Progenitor cell of endocrine pancreas (in vitro differentiated cells): ENCODE results near the gene PBX2. TPM values are rescaled to one million over a fixed set of nuclear protein-coding genes. Genes with fewer than 3 reads are reported as not detected.

Source experiments
- DNase-seq: peaks from one replicate; pipeline ENCODE4 v3.0.0; 2021; ENCODE audit warnings: low spot score; ENCODE audit not compliant: unreplicated experiment
- H3K27ac Mint-ChIP-seq: 2 replicates; pipeline ENCODE4 v1.8.0; 2021; ENCODE audit warnings: mild to moderate bottlenecking, moderate library complexity, mixed read lengths
- H3K27me3 Mint-ChIP-seq: 2 replicates; pipeline ENCODE4 v1.8.0; 2021; ENCODE audit warnings: mixed read lengths
- H3K36me3 Mint-ChIP-seq: 2 replicates; pipeline ENCODE4 v1.8.0; 2022; ENCODE audit warnings: mixed read lengths; ENCODE audit not compliant: insufficient read depth
- H3K4me1 Mint-ChIP-seq: 2 replicates; pipeline ENCODE4 v1.8.0; 2021; ENCODE audit warnings: low read depth, mixed read lengths
- H3K4me3 Mint-ChIP-seq: 2 replicates; pipeline ENCODE4 v1.8.0; 2021; ENCODE audit warnings: low read depth, mild to moderate bottlenecking, moderate library complexity, mixed read lengths
- H3K9me3 Mint-ChIP-seq: 2 replicates; pipeline ENCODE4 v1.8.0; 2021; ENCODE audit warnings: low read depth, mixed read lengths
- CTCF ChIP-seq: fragments of 200-600 bp; sonication (generic); IDR thresholded peaks from one replicate; pipeline ENCODE4 v1.5.0; 2021; ENCODE audit warnings: antibody characterized with exemption, mild to moderate bottlenecking; ENCODE audit not compliant: unreplicated experiment
- microRNA-seq: library from miRNA; unstranded; fragments of <30 nt; microRNA quantifications from one replicate; pipeline ENCODE4 v1.1.0, GENCODE V29; 2020; ENCODE audit warnings: borderline number of aligned reads; ENCODE audit not compliant: unreplicated experiment
- total RNA-seq: library from RNA; stranded (reverse); gene quantifications from 2 replicates; pipeline ENCODE4 v1.2.1, GENCODE V29; 2021

Gene PBX2
- total RNA-seq, 1 donor from 2014 or later, result 261 TPM

GRCh38 chr6:32140420-32141046 is 49.5 kb downstream of the PBX2 start:
- Mint-ChIP-seq H3K9me3 (no peaks in the 10 kb centered on the region), H3K27me3 (no peaks in the 10 kb centered on the region), H3K36me3 (no peaks in the 10 kb centered on the region), H3K4me1 (peaks cover 8% of the 10 kb centered on the region), H3K27ac (no peak overlapping the region), H3K4me3 (no peak overlapping the region)
- DNase-seq, result no peak
- TF ChIP-seq CTCF, result no peak

- H3K27ac Mint-ChIP-seq, result no peak overlapping the region
- no peaks in the 10 kb centered on the region for H3K9me3 Mint-ChIP-seq
- no peak for DNase-seq
- no peak overlapping the region for H3K4me3 Mint-ChIP-seq
- TF ChIP-seq CTCF, result no peak
- H3K4me1 Mint-ChIP-seq, result peaks cover 8% of the 10 kb centered on the region
- peaks cover 3% of the 10 kb centered on the region for H3K27me3 Mint-ChIP-seq
- H3K36me3 Mint-ChIP-seq, result no peaks in the 10 kb centered on the region
Measured at GRCh38 chr6:32139590-32139989, 50.4 kb downstream of the PBX2 start.

GRCh38 chr6:32137454-32137853 is 52.5 kb downstream of the PBX2 start:
- H3K4me3 Mint-ChIP-seq, result no peak overlapping the region
- TF ChIP-seq CTCF, result no peak

More at GRCh38 chr6:32137454-32137853, 52.5 kb downstream of the PBX2 start:
- Mint-ChIP-seq H3K36me3 (no peaks in the 10 kb centered on the region), H3K27me3 (peaks cover 6% of the 10 kb centered on the region), H3K4me1 (peaks cover 8% of the 10 kb centered on the region), H3K27ac (no peak overlapping the region), H3K9me3 (no peaks in the 10 kb centered on the region)
- no peak for DNase-seq

Small RNA genes lying within 50 kb of the gene (microRNA-seq; reads per million reads assigned to microRNA genes)
- gene MIR6721 (10.7 reads per million, percentile 19 among the genes with 10 or more reads in this experiment), gene MIR6833 (not detected)

Other genes starting within 250 kb of the PBX2 start
- gene CFB, start 244.1 kb downstream of the PBX2 start, total RNA-seq, result 3.9 and 4.7 TPM in 2 replicates
- 67.2 and 71.8 TPM in 2 replicates for gene NELFE, start 231.2 kb downstream of the PBX2 start, total RNA-seq
- 97.9 and 103 TPM in 2 replicates for gene SKIC2, start 231.0 kb downstream of the PBX2 start, total RNA-seq
- gene DXO, start 218.1 kb downstream of the PBX2 start, total RNA-seq, result 26.3 and 29.4 TPM in 2 replicates
- gene C4A, start 208.1 kb downstream of the PBX2 start, total RNA-seq, result 13.1 and 14.1 TPM in 2 replicates
- 6.6 and 8.4 TPM in 2 replicates for gene C4B, start 175.4 kb downstream of the PBX2 start, total RNA-seq
- gene CYP21A2, start 151.8 kb downstream of the PBX2 start, total RNA-seq, result 0.38 and 0.67 TPM in 2 replicates
- 10.3 and 14.6 TPM in 2 replicates for gene TNXB, start 80.9 kb downstream of the PBX2 start, total RNA-seq
- 89.4 and 95.0 TPM in 2 replicates for gene ATF6B, start 62.0 kb downstream of the PBX2 start, total RNA-seq
- gene FKBPL, start 59.9 kb downstream of the PBX2 start, total RNA-seq, result 8.4 and 8.7 TPM in 2 replicates
- 2.9 and 3.3 TPM in 2 replicates for gene PRRT1, start 38.3 kb downstream of the PBX2 start, total RNA-seq
- 75.5 and 80.8 TPM in 2 replicates for gene PPT2, start 36.1 kb downstream of the PBX2 start, total RNA-seq
- gene EGFL8, start 25.6 kb downstream of the PBX2 start, total RNA-seq, result 68.3 and 83.1 TPM in 2 replicates
- gene AGPAT1, start 14.1 kb downstream of the PBX2 start, total RNA-seq, result 94.1 and 102 TPM in 2 replicates
- 91.2 and 92.2 TPM in 2 replicates for gene RNF5, start 11.8 kb downstream of the PBX2 start, total RNA-seq
- 28.5 and 29.9 TPM in 2 replicates for gene AGER, start 5.9 kb downstream of the PBX2 start, total RNA-seq
- gene GPSM3, start 2.4 kb upstream of the PBX2 start, total RNA-seq, result 6.1 and 6.5 TPM in 2 replicates
- 4.3 and 4.7 TPM in 2 replicates for gene NOTCH4, start 33.9 kb upstream of the PBX2 start, total RNA-seq
- not detected in 2 replicates for gene TSBP1, start 181.7 kb upstream of the PBX2 start, total RNA-seq
- not detected in 2 replicates for gene BTNL2, start 217.0 kb upstream of the PBX2 start, total RNA-seq
- gene HLA-DRA, start 249.7 kb upstream of the PBX2 start, total RNA-seq, result not detected in 2 replicates